ENCODE measurements around the gene TRIM65. TPM values are rescaled to one million over a fixed set of nuclear protein-coding genes. Genes with fewer than 3 reads are reported as not detected.

TRIM65 gene, protein sequence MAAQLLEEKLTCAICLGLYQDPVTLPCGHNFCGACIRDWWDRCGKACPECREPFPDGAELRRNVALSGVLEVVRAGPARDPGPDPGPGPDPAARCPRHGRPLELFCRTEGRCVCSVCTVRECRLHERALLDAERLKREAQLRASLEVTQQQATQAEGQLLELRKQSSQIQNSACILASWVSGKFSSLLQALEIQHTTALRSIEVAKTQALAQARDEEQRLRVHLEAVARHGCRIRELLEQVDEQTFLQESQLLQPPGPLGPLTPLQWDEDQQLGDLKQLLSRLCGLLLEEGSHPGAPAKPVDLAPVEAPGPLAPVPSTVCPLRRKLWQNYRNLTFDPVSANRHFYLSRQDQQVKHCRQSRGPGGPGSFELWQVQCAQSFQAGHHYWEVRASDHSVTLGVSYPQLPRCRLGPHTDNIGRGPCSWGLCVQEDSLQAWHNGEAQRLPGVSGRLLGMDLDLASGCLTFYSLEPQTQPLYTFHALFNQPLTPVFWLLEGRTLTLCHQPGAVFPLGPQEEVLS
- 28.4 and 29.8 TPM in 2 replicates for total RNA-seq (2014; rRNA removed; shearing (Covaris generic))

DNA sequence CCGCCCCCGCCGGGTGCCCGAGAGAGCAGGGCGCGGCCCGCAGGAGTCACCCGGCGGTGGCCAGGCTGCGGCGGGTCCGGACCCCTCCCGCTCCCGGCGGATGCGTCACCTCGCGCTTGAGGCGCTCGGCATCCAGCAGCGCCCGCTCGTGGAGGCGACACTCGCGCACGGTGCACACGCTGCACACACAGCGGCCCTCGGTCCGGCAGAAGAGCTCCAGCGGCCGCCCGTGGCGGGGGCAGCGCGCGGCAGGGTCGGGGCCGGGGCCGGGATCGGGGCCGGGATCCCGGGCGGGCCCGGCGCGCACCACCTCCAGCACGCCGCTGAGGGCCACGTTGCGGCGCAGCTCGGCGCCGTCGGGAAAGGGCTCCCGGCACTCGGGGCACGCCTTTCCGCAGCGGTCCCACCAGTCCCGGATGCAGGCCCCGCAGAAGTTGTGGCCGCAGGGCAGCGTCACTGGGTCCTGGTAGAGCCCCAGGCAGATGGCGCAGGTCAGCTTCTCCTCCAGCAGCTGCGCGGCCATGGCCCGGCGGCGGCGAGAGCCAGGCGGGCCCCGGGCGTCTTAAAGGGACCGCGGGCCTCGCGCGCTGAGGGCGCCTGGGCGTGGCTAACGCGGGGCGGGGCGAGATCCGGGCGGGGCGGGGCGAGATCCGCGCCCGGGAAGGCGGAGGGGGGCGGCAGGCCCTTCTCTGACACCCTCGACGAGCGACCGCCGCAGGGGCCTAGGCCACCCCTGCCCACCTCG, at the start of gene TRIM65:
TSS of gene TRIM65 (minus strand) at position 537 of the 745 bp plus-strand sequence. CDS start at position 523, 14 bp downstream.

DNA sequence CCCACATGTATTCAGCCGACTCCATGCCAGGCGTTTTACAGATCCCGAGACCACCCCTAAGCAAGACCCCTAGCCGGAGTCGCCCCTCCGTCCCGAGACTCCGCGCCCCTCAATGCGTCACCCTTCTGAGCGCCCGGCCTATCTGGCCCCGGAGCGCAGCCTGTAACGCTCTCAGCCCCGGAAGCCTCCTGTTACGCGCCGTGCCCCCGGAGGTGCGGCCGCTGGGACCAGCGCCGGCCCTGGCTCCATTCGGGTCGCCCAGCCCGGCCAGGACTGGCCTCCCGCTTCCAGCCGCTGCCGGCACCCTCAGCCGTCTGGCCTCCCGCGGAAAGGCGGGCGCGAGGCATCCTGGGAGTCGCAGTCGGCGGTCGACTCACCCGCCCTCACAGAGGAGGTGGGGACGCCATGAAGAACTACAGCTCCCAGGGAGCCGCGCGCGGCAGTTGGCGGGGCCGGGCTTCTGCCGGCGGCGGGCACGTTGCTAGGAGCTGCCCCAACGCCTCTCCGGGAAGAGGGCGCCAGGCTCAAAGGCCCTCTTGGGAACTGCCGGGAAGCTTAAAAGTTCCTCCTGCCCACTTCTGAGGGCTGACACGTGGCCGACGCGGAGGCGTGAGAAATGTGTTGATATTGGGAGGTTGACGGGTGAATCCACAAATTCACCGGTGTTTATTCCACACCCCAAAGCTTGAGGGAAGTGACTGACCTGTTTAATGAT, 44.1 kb upstream of the TRIM65 start, which contains the start of gene FBF1:
TSS of gene FBF1 (minus strand) at position 316 of the 715 bp plus-strand sequence. CDS start 2,893 bp downstream, outside the sequence.

GRCh38 chr17:75904749-75905521, 8.2 kb upstream of the TRIM65 start, which contains the start of gene MRPL38:
TSS of gene MRPL38 (minus strand) at chr17:75904884. CDS start at chr17:75904875, 9 bp downstream.

GRCh38 chr17:75878174-75878998, 18.4 kb downstream of the TRIM65 start, which contains the start of gene TRIM47:
TSS of gene TRIM47 (minus strand) at chr17:75878581. CDS start at chr17:75878548, 33 bp downstream.

GRCh38 chr17:75855310-75856061, 41.3 kb downstream of the TRIM65 start, which contains the start of gene WBP2:
TSS of gene WBP2 (minus strand) at chr17:75855335. CDS start at chr17:75855297, 38 bp downstream.

DNA sequence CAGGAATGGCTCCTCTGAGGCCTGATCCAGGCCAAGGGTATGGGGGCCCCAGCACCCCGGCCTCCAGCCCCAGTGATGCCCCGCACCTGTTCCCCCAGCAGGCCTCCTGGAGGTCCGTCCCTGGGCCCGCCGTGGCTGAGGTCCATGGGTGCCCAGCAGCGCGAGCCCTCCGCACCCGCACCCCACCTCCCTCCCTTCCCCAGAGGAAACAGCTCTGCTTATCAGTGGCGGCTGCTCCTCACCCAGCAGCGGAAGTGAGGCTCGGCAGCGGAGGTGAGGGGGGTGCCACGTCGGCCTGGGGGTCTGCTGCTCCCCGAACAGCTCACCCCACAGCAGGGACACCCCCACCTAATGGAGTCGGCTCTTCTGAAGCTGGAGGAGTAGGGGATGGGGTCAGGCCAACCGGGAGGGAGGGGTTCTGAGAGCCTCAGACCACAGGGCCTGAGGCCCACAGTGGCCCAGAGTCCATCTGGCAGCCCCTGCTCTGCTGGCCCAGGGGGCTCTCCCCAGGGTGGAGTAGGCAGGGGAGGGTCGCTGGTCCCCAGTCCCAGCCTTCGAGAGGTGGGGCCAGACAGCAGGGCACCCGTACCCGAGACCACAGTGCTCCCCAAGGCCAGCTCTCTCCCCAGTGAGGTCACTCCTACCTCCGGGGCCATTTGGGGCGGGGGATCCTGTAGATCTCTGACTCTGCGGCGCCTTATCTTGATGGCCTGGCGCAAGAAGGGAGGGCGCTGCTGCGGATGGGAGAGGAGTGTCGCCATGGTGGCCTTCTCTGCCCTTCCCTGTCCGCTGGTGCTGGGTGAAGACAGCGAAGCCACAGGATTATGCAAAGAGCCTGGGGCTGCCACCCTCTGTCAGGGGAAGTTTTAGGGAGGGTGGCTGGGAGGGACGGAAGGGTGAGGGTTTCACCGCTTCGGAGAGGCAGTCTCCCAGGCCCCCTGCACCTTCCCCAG, 52.9 kb downstream of the TRIM65 start, which contains the start of gene UNC13D:
TSS of gene UNC13D (minus strand) at position 828 of the 953 bp plus-strand sequence. CDS start at position 761, 67 bp downstream.

Other genes with a start within 250 kb of the TRIM65 start
- 35.4 and 42.6 TPM in 2 replicates for gene RECQL5, start 229.8 kb downstream of the TRIM65 start, total RNA-seq (2014; rRNA removed; shearing (Covaris generic))
- 79.3 and 90.7 TPM in 2 replicates for gene SAP30BP, start 229.6 kb downstream of the TRIM65 start, total RNA-seq (2014; rRNA removed; shearing (Covaris generic))
- 48.4 and 56.9 TPM in 2 replicates for gene ITGB4, start 175.5 kb downstream of the TRIM65 start, total RNA-seq (2014; rRNA removed; shearing (Covaris generic))
- gene GALK1, start 131.8 kb downstream of the TRIM65 start, total RNA-seq (2014; rRNA removed; shearing (Covaris generic)) = 54.3 and 57.9 TPM in 2 replicates
- 16.6 and 18.8 TPM in 2 replicates for gene UNK, start 112.1 kb downstream of the TRIM65 start, total RNA-seq (2014; rRNA removed; shearing (Covaris generic))
- gene UNC13D, start 52.5 kb downstream of the TRIM65 start, total RNA-seq (2014; rRNA removed; shearing (Covaris generic)) = 3.2 and 6.2 TPM in 2 replicates
- gene WBP2, start 41.6 kb downstream of the TRIM65 start, total RNA-seq (2014; rRNA removed; shearing (Covaris generic)) = 32.0 and 41.2 TPM in 2 replicates
- 29.5 and 30.5 TPM in 2 replicates for gene TRIM47, start 18.4 kb downstream of the TRIM65 start, total RNA-seq (2014; rRNA removed; shearing (Covaris generic))
- 46.1 and 62.3 TPM in 2 replicates for gene MRPL38, start 7.9 kb upstream of the TRIM65 start, total RNA-seq (2014; rRNA removed; shearing (Covaris generic))
- 25.7 and 26.1 TPM in 2 replicates for gene FBF1, start 44.1 kb upstream of the TRIM65 start, total RNA-seq (2014; rRNA removed; shearing (Covaris generic))
- 16.1 and 17.6 TPM in 2 replicates for gene ACOX1, start 82.2 kb upstream of the TRIM65 start, total RNA-seq (2014; rRNA removed; shearing (Covaris generic))
- 27.0 and 34.3 TPM in 2 replicates for gene TEN1, start 82.3 kb upstream of the TRIM65 start, total RNA-seq (2014; rRNA removed; shearing (Covaris generic))
- gene CDK3, start 103.9 kb upstream of the TRIM65 start, total RNA-seq (2014; rRNA removed; shearing (Covaris generic)) = 5.4 and 9.3 TPM in 2 replicates
- 0.03 TPM in 1 of 2 replicates, not detected in the other for gene EVPL, start 130.4 kb upstream of the TRIM65 start, total RNA-seq (2014; rRNA removed; shearing (Covaris generic))
- 23.8 and 30.2 TPM in 2 replicates for gene SRP68, start 175.6 kb upstream of the TRIM65 start, total RNA-seq (2014; rRNA removed; shearing (Covaris generic))
- gene GALR2, start 177.8 kb upstream of the TRIM65 start, total RNA-seq (2014; rRNA removed; shearing (Covaris generic)) = 0.32 TPM in 1 of 2 replicates, not detected in the other
- gene ZACN, start 182.2 kb upstream of the TRIM65 start, total RNA-seq (2014; rRNA removed; shearing (Covaris generic)) = 0.29 TPM in 1 of 2 replicates, not detected in the other
- 65.9 and 70.1 TPM in 2 replicates for gene EXOC7, start 206.8 kb upstream of the TRIM65 start, total RNA-seq (2014; rRNA removed; shearing (Covaris generic))
- gene FOXJ1, start 244.3 kb upstream of the TRIM65 start, total RNA-seq (2014; rRNA removed; shearing (Covaris generic)) = 0.19 TPM in 1 of 2 replicates, not detected in the other